Vagina (tissue), 2 donors: Measurements from ENCODE around the gene ARHGEF18. TPM values are rescaled to one million over a fixed set of nuclear protein-coding genes. Genes with fewer than 3 reads are reported as not detected.

Experiments used
- DNase-seq, 2 donors: peaks; one replicate each; pipeline ENCODE4 v3.0.0-alpha.2; 2017; ENCODE audit errors: extremely low spot score in 2 of 2
- H3K27ac ChIP-seq: fragments of 200-600 bp; sonication (generic); one replicate; pipeline ENCODE4 v1.5.1; 2019
- H3K27me3 ChIP-seq: fragments of 200-600 bp; sonication (generic); one replicate; pipeline ENCODE4 v1.5.1; 2019
- H3K36me3 ChIP-seq, 2 donors: fragments of 200-600 bp; sonication (generic); one replicate each; pipeline ENCODE4 v1.5.1; 2017 to 2019
- H3K4me1 ChIP-seq: fragments of 200-600 bp; sonication (generic); one replicate; pipeline ENCODE4 v1.5.1; 2019
- H3K4me3 ChIP-seq, 2 donors: fragments of 200-600 bp; sonication (generic); 1 replicate in 1 of 2; 2 replicates in 1 of 2; pipeline ENCODE4 v1.5.1; 2016 to 2019
- H3K9me3 ChIP-seq: fragments of 200-600 bp; sonication (generic); one replicate; pipeline ENCODE4 v1.5.1; 2019
- POLR2A ChIP-seq, 2 donors: fragments of 450-650 bp; IDR thresholded peaks; one replicate each; pipeline ENCODE4 v1.6.1; 2017; ENCODE audit warnings: antibody characterized with exemption in 2 of 2, mild to moderate bottlenecking in 2 of 2, moderate library complexity in 2 of 2
- POLR2AphosphoS5 ChIP-seq, 2 donors: sonication (generic); formaldehyde crosslinking; IDR thresholded peaks; one replicate each; pipeline ENCODE4 v1.9.0; 2017; ENCODE audit warnings: antibody characterized with exemption in 2 of 2, mild to moderate bottlenecking in 2 of 2, low read depth in 1 of 2; ENCODE audit not compliant: insufficient read depth in 1 of 2
- intact Hi-C: fragments of 100-400 bp; cut with DNase I; formaldehyde crosslinking; loops from one replicate; pipeline ENCODE4 v1.15.1; 2023
- total RNA-seq: library from RNA; depleted of rRNA; stranded (reverse); fragments of >200 nt; gene quantifications from one replicate; pipeline ENCODE4 v1.2.3, GENCODE V29; 2016
- TF ChIP-seq, protein P1 (sequence below), 3 experiments: fragments of 450-650 bp in 2 of 3; fragments of 200-600 bp in 1 of 3; sonication (generic) in 1 of 3; IDR thresholded peaks; one replicate each; pipeline ENCODE4 v1.5.1; 2017 to 2019; ENCODE audit warnings: antibody characterized with exemption in 3 of 3, mild to moderate bottlenecking in 2 of 3, moderate library complexity in 2 of 3

ARHGEF18 gene
- total RNA-seq, 1 donor from 2014 or later = 28.5 TPM

DNA sequence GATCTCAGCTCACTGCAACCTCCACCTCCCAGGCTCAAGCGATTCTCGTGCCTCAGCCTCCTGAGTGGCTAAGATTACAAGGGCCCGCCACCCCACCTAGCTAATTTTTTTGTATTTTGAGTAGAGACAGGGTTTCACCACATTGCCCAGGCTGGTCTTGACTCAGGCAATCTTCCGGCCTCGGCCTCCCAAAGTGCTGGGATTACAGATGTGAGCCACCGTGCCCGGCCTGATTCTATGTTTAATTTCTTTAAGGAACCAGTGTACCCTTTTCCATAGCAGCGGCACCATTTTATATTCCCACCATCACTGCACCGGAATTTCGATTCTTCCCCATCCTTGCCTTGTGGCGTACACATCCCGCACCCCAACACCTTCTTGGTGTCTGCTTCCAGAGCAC is 36.8 kb upstream of the ARHGEF18 start:
- DNase-seq = no peak
- intact Hi-C loops = no loop called here
- TF ChIP-seq POLR2A (IDR thresholded peaks at IDR 0.05) (no peak), POLR2AphosphoS5 (IDR thresholded peaks at IDR 0.05; ENCODE audit: insufficient read depth in 1 of 2, low read depth in 1 of 2) (no peak)
- TF ChIP-seq, protein P1, sequence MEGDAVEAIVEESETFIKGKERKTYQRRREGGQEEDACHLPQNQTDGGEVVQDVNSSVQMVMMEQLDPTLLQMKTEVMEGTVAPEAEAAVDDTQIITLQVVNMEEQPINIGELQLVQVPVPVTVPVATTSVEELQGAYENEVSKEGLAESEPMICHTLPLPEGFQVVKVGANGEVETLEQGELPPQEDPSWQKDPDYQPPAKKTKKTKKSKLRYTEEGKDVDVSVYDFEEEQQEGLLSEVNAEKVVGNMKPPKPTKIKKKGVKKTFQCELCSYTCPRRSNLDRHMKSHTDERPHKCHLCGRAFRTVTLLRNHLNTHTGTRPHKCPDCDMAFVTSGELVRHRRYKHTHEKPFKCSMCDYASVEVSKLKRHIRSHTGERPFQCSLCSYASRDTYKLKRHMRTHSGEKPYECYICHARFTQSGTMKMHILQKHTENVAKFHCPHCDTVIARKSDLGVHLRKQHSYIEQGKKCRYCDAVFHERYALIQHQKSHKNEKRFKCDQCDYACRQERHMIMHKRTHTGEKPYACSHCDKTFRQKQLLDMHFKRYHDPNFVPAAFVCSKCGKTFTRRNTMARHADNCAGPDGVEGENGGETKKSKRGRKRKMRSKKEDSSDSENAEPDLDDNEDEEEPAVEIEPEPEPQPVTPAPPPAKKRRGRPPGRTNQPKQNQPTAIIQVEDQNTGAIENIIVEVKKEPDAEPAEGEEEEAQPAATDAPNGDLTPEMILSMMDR (IDR thresholded peaks at IDR 0.05) = no peak
- H3K9me3 ChIP-seq = no peaks in the 10 kb centered on the region
- no peak overlapping the region for H3K27ac ChIP-seq
- no peaks in the 10 kb centered on the region for H3K4me1 ChIP-seq
- no peaks in the 10 kb centered on the region for H3K27me3 ChIP-seq
- H3K4me3 ChIP-seq = no peak overlapping the region
- H3K36me3 ChIP-seq = no peaks in the 10 kb centered on the region

DNA sequence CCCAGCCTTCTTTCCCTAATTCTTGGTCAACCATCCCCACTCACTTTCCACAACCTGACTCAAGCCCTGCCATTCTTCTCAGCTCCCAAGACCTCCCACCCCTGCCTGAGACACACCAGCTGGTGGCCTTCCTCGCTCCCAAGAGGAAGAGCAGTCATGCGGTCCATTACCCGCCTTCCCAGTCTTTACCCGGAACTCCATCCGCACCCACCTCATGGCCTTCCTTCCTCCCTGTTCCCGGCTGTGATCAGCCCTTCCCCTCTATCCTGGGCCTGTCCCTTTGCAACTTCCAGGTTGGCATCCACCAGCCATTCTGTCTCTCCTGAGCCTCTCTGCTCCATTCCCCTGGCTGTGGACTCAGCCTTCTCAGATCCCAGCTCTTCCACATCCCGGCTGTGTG is 35.9 kb upstream of the ARHGEF18 start:
- Histone ChIP-seq H3K4me3 (no peak overlapping the region), H3K27ac (no peak overlapping the region), H3K4me1 (no peaks in the 10 kb centered on the region), H3K9me3 (no peaks in the 10 kb centered on the region), H3K27me3 (no peaks in the 10 kb centered on the region), H3K36me3 (no peaks in the 10 kb centered on the region)
- intact Hi-C loops = no loop called here
- no peak for DNase-seq
- TF ChIP-seq, protein P1 (IDR thresholded peaks at IDR 0.05) = no peak
- TF ChIP-seq POLR2A (IDR thresholded peaks at IDR 0.05) (no peak), POLR2AphosphoS5 (IDR thresholded peaks at IDR 0.05; ENCODE audit: insufficient read depth in 1 of 2, low read depth in 1 of 2) (no peak)

DNA sequence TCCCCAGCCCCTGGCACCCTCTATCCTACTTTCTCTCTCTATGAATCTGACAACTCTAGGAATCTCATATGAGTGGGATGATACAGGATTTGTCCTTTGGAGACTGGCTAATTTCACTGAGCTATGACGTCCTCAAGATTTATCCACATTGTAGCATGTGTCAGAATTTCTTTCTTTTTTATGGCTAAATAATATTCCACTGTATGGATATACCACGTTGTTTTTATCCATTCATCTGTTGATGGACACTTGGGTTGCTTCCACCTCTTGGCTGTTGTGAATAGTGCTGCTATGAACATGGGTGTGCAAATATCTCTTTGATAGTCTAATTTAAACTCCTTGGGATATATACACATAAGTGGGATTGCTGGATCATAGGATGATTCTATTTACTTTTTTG is 30.6 kb upstream of the ARHGEF18 start:
- no peaks in the 10 kb centered on the region for H3K36me3 ChIP-seq
- no peaks in the 10 kb centered on the region for H3K4me1 ChIP-seq
- no peak overlapping the region for H3K4me3 ChIP-seq
- TF ChIP-seq, protein P1 (IDR thresholded peaks at IDR 0.05) = no peak
- TF ChIP-seq POLR2AphosphoS5 (IDR thresholded peaks at IDR 0.05; ENCODE audit: insufficient read depth in 1 of 2, low read depth in 1 of 2) (no peak), POLR2A (IDR thresholded peaks at IDR 0.05) (no peak)
- H3K27ac ChIP-seq = no peak overlapping the region
- H3K9me3 ChIP-seq = no peaks in the 10 kb centered on the region
- no peaks in the 10 kb centered on the region for H3K27me3 ChIP-seq
- DNase-seq = no peak
- intact Hi-C loops = no loop called here

DNA sequence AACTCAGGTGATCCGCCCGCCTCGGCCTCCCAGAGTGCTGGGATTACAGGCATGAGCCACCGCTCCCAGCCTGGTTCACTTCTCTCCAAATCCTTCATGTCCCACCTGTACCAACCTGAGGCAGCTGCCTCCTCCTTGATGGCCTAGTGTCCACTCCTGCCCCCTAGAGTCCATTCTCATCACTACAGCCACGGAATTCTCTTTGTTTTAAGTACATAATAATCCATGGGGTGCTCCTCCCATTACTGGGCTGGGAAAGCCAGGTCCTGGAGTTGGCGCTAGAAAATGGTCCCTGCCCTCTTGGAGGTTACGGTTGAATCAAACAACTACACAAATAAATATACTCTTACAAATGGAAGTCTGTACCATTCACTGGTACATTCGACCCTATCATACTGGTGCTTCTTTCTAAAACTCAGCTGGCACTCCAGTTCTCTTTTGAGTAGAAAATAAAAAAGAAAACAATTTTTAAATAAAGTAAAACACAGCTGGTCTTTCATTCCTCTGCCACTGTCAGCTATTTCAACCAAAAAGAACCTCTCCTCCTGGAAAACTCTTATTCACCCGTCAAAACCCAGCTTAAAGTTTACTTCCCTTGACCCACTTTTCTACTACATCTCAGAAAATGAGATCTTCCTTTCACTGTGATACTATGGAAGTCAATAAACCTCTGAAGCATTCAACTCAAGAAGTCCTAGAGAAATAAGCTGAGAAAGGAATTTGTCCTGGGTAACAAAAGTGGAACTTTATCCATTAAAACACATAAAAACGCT is 22.4 kb upstream of the ARHGEF18 start:
- H3K27me3 ChIP-seq = no peaks in the 10 kb centered on the region
- DNase-seq = no peak
- H3K9me3 ChIP-seq = no peaks in the 10 kb centered on the region
- no peaks in the 10 kb centered on the region for H3K4me1 ChIP-seq
- no peaks in the 10 kb centered on the region for H3K36me3 ChIP-seq
- intact Hi-C loops = no loop called here
- no peak overlapping the region for H3K4me3 ChIP-seq
- H3K27ac ChIP-seq = no peak overlapping the region
- TF ChIP-seq POLR2A (IDR thresholded peaks at IDR 0.05) (no peak), POLR2AphosphoS5 (IDR thresholded peaks at IDR 0.05; ENCODE audit: insufficient read depth in 1 of 2, low read depth in 1 of 2) (no peak)
- TF ChIP-seq, protein P1 (IDR thresholded peaks at IDR 0.05) = no peak

DNA sequence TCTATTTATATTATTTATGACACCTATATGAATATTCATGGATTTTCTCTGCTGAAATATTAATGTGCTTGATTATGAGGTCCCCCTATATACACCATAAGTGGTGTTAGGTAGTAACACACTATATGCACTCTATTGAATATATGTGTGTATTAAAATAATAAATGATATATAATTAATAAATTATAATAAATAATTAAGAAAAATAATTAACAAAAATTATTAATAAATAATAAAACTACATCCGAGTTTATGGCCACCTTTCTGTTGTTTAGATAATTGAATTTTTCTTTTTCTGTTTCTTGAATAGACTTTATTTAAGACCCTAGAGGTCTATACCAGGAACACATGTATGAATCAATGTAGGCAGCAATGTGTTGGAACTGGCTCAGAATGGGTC is 20.9 kb upstream of the ARHGEF18 start:
- Histone ChIP-seq H3K9me3 (no peaks in the 10 kb centered on the region), H3K27me3 (no peaks in the 10 kb centered on the region), H3K36me3 (no peaks in the 10 kb centered on the region), H3K4me1 (no peaks in the 10 kb centered on the region), H3K4me3 (no peak overlapping the region), H3K27ac (no peak overlapping the region)
- intact Hi-C loops = no loop called here
- DNase-seq = no peak
- no peak for TF ChIP-seq POLR2A (IDR thresholded peaks at IDR 0.05)
- TF ChIP-seq, protein P1 (IDR thresholded peaks at IDR 0.05) = no peak
- no peak for TF ChIP-seq POLR2AphosphoS5 (IDR thresholded peaks at IDR 0.05; ENCODE audit: insufficient read depth in 1 of 2, low read depth in 1 of 2)
